Activated naive CD8-positive, alpha-beta T cell treated with anti-CD3 and anti-CD28 coated beads, Interleukin-2, amount 50 U/mL, for 24 hours (primary cell): ENCODE data around the gene ZBTB17.
"Not testable (repeated sequence)": the region's sequence is repeated elsewhere in the genome, so short reads cannot be mapped to it uniquely, and the experiment has no call there.

Source experiments
- ATAC-seq: fragments of 150-1000 bp; cut with Tn5 transposase; one replicate; pipeline ENCODE4 v1.10.0; 2021
- DNase-seq: peaks from one replicate; pipeline ENCODE4 v3.0.0; 2021
- H3K27ac Mint-ChIP-seq: one replicate; pipeline ENCODE4 v1.8.0; 2021; ENCODE audit warnings: mild to moderate bottlenecking, mixed read lengths
- H3K27me3 Mint-ChIP-seq: one replicate; pipeline ENCODE4 v1.8.0; 2021; ENCODE audit warnings: mixed read lengths
- H3K36me3 Mint-ChIP-seq: one replicate; pipeline ENCODE4 v1.8.0; 2021; ENCODE audit warnings: low read depth, mixed read lengths
- H3K4me1 Mint-ChIP-seq: one replicate; pipeline ENCODE4 v1.8.0; 2021; ENCODE audit warnings: mixed read lengths
- H3K4me3 Mint-ChIP-seq: one replicate; pipeline ENCODE4 v1.8.0; 2021; ENCODE audit warnings: mild to moderate bottlenecking, moderate library complexity, mixed read lengths
- H3K9me3 Mint-ChIP-seq: one replicate; pipeline ENCODE4 v1.8.0; 2021; ENCODE audit warnings: mixed read lengths

Gene ZBTB17

DNA sequence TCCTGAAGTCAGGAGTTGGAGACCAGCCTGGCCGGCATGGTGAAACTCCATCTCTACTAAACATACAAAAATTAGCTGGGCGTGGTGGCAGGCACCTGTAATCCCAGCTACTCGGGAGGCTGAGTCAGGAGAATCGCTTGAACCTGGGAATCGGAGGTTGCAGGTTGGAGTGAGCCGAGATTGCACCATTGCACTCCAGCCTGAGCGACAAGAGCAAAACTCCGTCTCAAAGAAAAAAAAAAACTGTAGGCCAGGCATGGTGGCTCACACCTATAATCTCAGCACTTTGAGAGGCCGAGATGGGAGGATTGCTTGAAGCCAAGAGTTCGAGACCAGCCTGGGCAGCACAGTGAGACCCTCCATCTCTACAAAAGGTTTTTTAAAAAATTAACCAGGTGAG, 25.4 kb upstream of the ZBTB17 start:
- ATAC-seq, H3K4me1 Mint-ChIP-seq, H3K27me3 Mint-ChIP-seq, H3K4me3 Mint-ChIP-seq, H3K27ac Mint-ChIP-seq, DNase-seq, H3K36me3 Mint-ChIP-seq, H3K9me3 Mint-ChIP-seq: not testable (repeated sequence)

GRCh38 chr1:15998929-15999328, 23.0 kb upstream of the ZBTB17 start:
- ATAC-seq (no peak), DNase-seq (no peak)
- H3K4me1 Mint-ChIP-seq: no peaks in the 10 kb centered on the region
- H3K27me3 Mint-ChIP-seq: peaks cover 3% of the 10 kb centered on the region
- no peak overlapping the region for H3K27ac Mint-ChIP-seq
- H3K9me3 Mint-ChIP-seq: no peaks in the 10 kb centered on the region
- H3K4me3 Mint-ChIP-seq: no peak overlapping the region
- no peaks in the 10 kb centered on the region for H3K36me3 Mint-ChIP-seq

GRCh38 chr1:15997637-15998280, 21.9 kb upstream of the ZBTB17 start:
- no peak overlapping the region for H3K4me3 Mint-ChIP-seq
- H3K27ac Mint-ChIP-seq: no peak overlapping the region
- peaks cover 3% of the 10 kb centered on the region for H3K27me3 Mint-ChIP-seq
- ATAC-seq (no peak), DNase-seq (no peak)
- no peaks in the 10 kb centered on the region for H3K9me3 Mint-ChIP-seq
- H3K4me1 Mint-ChIP-seq: no peaks in the 10 kb centered on the region
- H3K36me3 Mint-ChIP-seq: no peaks in the 10 kb centered on the region

DNA sequence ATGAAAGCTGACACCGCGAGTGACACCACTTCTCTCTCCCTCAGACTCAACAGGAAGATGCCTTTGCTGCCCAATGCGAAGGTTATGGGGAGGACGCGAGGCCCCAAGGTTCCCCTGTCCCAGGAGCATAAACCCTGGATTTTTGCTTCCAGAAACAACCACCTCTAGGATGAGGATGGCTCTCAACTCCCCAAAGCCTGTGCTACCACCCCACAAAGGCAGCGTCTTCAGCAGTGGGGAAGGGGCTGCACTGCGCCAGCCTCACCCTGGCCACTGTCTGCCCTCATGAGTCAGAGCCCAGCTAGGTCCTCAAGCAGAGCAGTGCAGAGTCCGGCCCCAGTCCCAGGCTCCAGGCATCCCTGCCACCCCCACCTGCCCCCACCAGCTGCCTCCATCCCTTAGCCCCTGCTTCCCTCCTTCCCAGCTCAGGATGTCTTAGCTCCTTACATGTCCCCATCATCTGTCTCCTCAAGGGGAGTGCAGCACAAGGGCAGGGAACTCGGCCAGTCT, 21.2 kb upstream of the ZBTB17 start:
- Mint-ChIP-seq H3K9me3 (no peaks in the 10 kb centered on the region), H3K4me3 (no peak overlapping the region), H3K4me1 (no peaks in the 10 kb centered on the region), H3K27ac (no peak overlapping the region), H3K36me3 (no peaks in the 10 kb centered on the region), H3K27me3 (peaks cover 3% of the 10 kb centered on the region)
- ATAC-seq: no peak
- DNase-seq: no peak

DNA sequence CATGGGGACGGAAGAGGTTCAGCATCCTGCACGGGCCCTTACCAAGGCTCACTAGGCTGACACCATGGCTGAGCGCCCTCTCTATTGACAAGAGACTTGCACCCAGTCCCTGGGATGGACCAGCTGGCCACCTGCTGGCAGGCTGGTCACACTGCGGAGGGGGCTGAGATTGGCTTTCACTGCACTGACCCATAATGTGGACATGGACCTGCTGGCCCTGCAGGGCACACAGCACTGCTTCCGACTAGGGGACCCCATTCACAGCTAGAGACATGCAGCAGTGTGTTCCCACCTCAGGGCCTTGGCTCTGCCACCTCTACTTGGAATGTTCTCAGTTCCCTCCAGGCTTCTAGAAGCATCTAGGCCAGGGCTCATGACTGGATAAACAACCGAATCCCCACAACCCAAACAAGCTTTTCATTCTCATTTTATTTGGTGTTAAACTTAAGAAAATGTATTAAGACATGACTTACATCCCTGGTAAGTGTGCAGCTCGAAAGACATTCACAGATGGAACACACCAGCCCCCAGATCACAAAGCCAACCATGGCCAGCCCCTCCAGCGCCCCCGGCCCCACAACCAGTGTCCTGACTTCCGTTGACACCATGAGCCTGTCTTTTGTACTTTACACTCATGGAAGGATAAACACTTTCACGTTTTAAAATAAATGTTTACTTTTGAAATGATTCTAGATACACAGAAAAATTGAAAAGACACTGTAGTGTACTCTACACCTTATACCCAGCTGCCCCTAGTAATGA, 18.9 kb upstream of the ZBTB17 start:
- DNase-seq (peak; percentile 64), ATAC-seq (peak; percentile 74)
- no peak overlapping the region for H3K4me3 Mint-ChIP-seq
- H3K27ac Mint-ChIP-seq: no peak overlapping the region
- no peaks in the 10 kb centered on the region for H3K36me3 Mint-ChIP-seq
- H3K4me1 Mint-ChIP-seq: no peaks in the 10 kb centered on the region
- peaks cover 3% of the 10 kb centered on the region for H3K27me3 Mint-ChIP-seq
- no peaks in the 10 kb centered on the region for H3K9me3 Mint-ChIP-seq

DNA sequence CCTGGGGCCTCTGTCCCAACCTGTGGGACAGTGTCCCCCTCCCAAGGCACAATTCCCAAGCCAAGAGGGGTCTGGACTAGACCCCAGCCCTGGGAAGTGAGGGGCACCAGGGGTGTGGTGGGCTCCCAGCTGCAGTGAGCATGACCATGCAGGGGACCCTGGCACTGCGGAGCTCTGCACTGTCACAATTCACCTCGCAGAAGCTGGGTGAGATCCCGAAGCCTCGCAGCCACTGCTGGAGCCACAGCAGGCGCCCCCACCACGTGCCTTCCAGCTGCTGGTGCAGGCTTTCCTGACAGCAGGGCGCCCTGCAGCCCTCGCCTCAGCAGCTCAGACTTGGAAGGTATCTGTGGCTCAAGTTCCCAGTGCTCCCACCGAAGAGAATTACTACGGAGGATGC, 18.2 kb upstream of the ZBTB17 start:
- H3K4me1 Mint-ChIP-seq: no peaks in the 10 kb centered on the region
- H3K9me3 Mint-ChIP-seq: no peaks in the 10 kb centered on the region
- H3K36me3 Mint-ChIP-seq: no peaks in the 10 kb centered on the region
- H3K27ac Mint-ChIP-seq: no peak overlapping the region
- peaks cover 3% of the 10 kb centered on the region for H3K27me3 Mint-ChIP-seq
- DNase-seq (no peak), ATAC-seq (no peak)
- no peak overlapping the region for H3K4me3 Mint-ChIP-seq

- no peaks in the 10 kb centered on the region for H3K36me3 Mint-ChIP-seq
- H3K27ac Mint-ChIP-seq: no peak overlapping the region
- no peak overlapping the region for H3K4me3 Mint-ChIP-seq
- DNase-seq (no peak), ATAC-seq (no peak)
- peaks cover under 1% of the 10 kb centered on the region for H3K27me3 Mint-ChIP-seq
- no peaks in the 10 kb centered on the region for H3K4me1 Mint-ChIP-seq
- no peaks in the 10 kb centered on the region for H3K9me3 Mint-ChIP-seq
Measured at GRCh38 chr1:15993666-15994065, 17.8 kb upstream of the ZBTB17 start.

- no peak for DNase-seq
- no peaks in the 10 kb centered on the region for H3K4me1 Mint-ChIP-seq
- H3K27me3 Mint-ChIP-seq: no peaks in the 10 kb centered on the region
- no peak for ATAC-seq
- no peaks in the 10 kb centered on the region for H3K9me3 Mint-ChIP-seq
- no peaks in the 10 kb centered on the region for H3K36me3 Mint-ChIP-seq
- no peak overlapping the region for H3K27ac Mint-ChIP-seq
- H3K4me3 Mint-ChIP-seq: no peak overlapping the region
Measured at GRCh38 chr1:15992582-15993500, 16.9 kb upstream of the ZBTB17 start.

DNA sequence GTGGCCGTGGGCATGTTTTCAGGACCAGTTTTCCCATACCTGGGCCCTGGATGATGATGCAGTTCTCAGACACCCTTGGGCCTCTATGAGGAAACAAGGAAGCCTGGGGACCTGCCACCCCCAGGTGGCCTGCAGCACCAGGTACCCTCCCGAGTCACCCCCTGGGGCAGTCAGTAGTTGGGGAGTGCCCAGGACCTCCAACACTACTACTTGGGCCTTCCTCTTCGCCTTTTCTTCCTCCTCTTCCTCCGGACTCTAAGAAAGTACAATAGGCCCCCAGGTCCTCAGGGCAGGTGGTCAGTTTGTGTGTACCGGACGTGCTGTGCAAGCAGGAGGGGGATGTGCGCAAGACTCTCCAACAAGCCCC, 16.3 kb upstream of the ZBTB17 start:
- DNase-seq: no peak
- no peaks in the 10 kb centered on the region for H3K27me3 Mint-ChIP-seq
- no peaks in the 10 kb centered on the region for H3K4me1 Mint-ChIP-seq
- H3K27ac Mint-ChIP-seq: no peak overlapping the region
- H3K36me3 Mint-ChIP-seq: no peaks in the 10 kb centered on the region
- H3K9me3 Mint-ChIP-seq: no peaks in the 10 kb centered on the region
- H3K4me3 Mint-ChIP-seq: no peak overlapping the region
- ATAC-seq: no peak

GRCh38 chr1:15991427-15992186, 15.7 kb upstream of the ZBTB17 start:
- Mint-ChIP-seq H3K27ac (no peak overlapping the region), H3K4me1 (peaks cover 2% of the 10 kb centered on the region), H3K4me3 (no peak overlapping the region), H3K36me3 (no peaks in the 10 kb centered on the region), H3K27me3 (no peaks in the 10 kb centered on the region), H3K9me3 (no peaks in the 10 kb centered on the region)
- ATAC-seq (no peak), DNase-seq (no peak)

DNA sequence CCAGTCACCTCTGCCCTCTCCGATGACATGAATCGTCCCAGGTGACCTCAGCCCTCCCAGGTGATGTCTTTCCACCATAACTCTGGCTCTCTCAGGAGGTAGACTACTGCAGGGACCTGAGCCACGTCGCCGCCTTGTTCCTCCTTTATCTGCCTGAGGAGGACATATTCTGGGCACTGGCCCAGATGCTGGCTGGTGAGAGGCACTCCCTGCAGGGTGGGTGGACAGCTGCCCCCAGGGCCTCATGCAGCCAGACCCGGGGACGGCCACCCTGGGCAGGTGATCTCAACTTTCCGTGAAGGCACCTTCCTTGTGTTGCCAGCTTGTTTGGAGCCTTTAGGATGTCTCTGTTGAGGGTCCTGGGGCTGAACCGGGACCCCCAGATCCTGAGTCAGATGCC, 13.9 kb upstream of the ZBTB17 start:
- no peak overlapping the region for H3K27ac Mint-ChIP-seq

DNA sequence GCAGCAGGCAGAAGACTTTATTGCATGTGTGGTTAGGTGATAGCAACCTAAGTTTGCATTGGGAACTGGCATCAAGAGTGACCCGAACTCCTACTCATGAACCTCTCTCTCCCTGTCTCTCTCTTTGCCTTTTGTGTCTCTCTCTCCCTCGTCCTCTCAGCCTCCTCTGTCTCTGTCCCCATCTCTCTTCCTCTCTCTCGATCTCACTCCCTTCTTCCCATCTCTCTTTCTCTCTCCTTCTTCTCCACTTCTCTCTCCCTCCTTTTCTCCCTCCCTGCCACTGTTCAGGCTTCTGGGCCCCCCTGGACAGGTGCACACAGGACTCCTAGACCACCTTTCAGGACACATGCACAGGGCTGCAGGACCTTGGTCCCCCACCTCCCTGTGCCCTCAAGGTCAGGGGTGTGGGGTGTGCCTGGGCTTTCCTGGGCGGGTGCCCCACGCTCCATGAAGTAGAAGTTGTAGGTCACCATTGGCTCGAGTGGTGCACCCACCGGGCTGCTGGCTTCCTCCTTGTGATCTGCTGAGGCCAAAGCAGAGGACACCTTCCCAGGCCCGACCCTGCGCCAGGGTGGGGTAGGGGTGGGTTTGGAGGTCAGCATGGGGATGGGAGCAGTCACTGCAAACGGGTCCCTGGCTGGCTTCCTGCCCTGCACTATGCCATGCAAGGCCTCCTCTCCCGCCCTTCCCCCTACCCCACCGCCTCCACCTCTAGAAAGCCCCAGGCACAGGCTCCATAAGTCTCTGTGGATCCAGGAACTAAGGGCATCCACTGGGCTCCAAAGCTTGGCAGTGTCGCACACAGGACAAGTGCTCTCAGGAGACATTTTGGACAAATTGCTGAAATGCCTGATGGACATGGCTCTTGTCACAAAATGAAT, 13.2 kb upstream of the ZBTB17 start:
- Mint-ChIP-seq H3K36me3 (no peaks in the 10 kb centered on the region), H3K9me3 (no peaks in the 10 kb centered on the region), H3K27ac (no peak overlapping the region), H3K27me3 (no peaks in the 10 kb centered on the region), H3K4me3 (no peak overlapping the region), H3K4me1 (peaks cover 16% of the 10 kb centered on the region)
- ATAC-seq: no peak
- DNase-seq: no peak

More for the DNA sequence above, 13.9 kb upstream of the ZBTB17 start:
- no peaks in the 10 kb centered on the region for H3K27me3 Mint-ChIP-seq
- H3K9me3 Mint-ChIP-seq: no peaks in the 10 kb centered on the region
- H3K36me3 Mint-ChIP-seq: no peaks in the 10 kb centered on the region
- no peak for DNase-seq
- H3K4me3 Mint-ChIP-seq: no peak overlapping the region
- H3K4me1 Mint-ChIP-seq: peaks cover 12% of the 10 kb centered on the region
- ATAC-seq: no peak

- no peaks in the 10 kb centered on the region for H3K36me3 Mint-ChIP-seq
- peak overlapping the region; percentile 5 for H3K27ac Mint-ChIP-seq
- H3K27me3 Mint-ChIP-seq: no peaks in the 10 kb centered on the region
- ATAC-seq: no peak
- H3K4me1 Mint-ChIP-seq: peaks cover 24% of the 10 kb centered on the region
- H3K9me3 Mint-ChIP-seq: peaks cover 6% of the 10 kb centered on the region
- no peak for DNase-seq
- H3K4me3 Mint-ChIP-seq: no peak overlapping the region
Measured at GRCh38 chr1:15985611-15986297, 9.9 kb upstream of the ZBTB17 start.
